HepG2 (cell line): ENCODE results near the gene CMTM1. TPM values are rescaled to one million over a fixed set of nuclear protein-coding genes. Genes with fewer than 3 reads are reported as not detected.

Source experiments
- ATM ChIP-seq: fragments of 450-650 bp; IDR thresholded peaks from 2 replicates; pipeline ENCODE4 v1.7.1; 2017; ENCODE audit warnings: mild to moderate bottlenecking, borderline replicate concordance
- CREB1 ChIP-seq, 2 experiments: fragments of 450-650 bp in 1 of 2; IDR thresholded peaks; 2 replicates each; pipeline ENCODE4 v1.6.1; 2016 to 2017; ENCODE audit warnings: control low read depth in 1 of 2, mild to moderate bottlenecking in 1 of 2, missing compliant biosample characterization in 1 of 2, missing genetic modification characterization in 1 of 2
- GZF1 ChIP-seq: sonication (generic); formaldehyde crosslinking; IDR thresholded peaks from 2 replicates; pipeline ENCODE4 v1.5.1; 2020; ENCODE audit warnings: mild to moderate bottlenecking, missing genetic modification reagents
- LCORL ChIP-seq, 2 experiments: fragments of 450-650 bp in 1 of 2; sonication (generic) in 1 of 2; formaldehyde crosslinking in 1 of 2; IDR thresholded peaks; 2 replicates each; pipeline versions ENCODE4 v1.5.0 to v1.6.1; 2017 to 2020; ENCODE audit warnings: antibody characterized with exemption in 1 of 2, missing genetic modification reagents in 1 of 2
- NCOA2 ChIP-seq: sonication (generic); formaldehyde crosslinking; IDR thresholded peaks from 2 replicates; pipeline ENCODE4 v1.8.0; 2022; ENCODE audit warnings: inconsistent platforms
- NFATC3 ChIP-seq: sonication (generic); formaldehyde crosslinking; IDR thresholded peaks from 2 replicates; pipeline ENCODE4 v1.5.1; 2020; ENCODE audit warnings: mild to moderate bottlenecking, missing genetic modification reagents
- NONO ChIP-seq, 2 experiments: fragments of 450-650 bp in 1 of 2; sonication (generic) in 1 of 2; formaldehyde crosslinking in 1 of 2; IDR thresholded peaks in 1 of 2; conservative IDR thresholded peaks in 1 of 2; 2 replicates each; pipeline versions ENCODE4 v1.6.1 to v1.8.0; 2017 to 2022; ENCODE audit warnings: mild to moderate bottlenecking in 1 of 2, missing genetic modification reagents in 1 of 2, moderate library complexity in 1 of 2
- STAG1 ChIP-seq: sonication (generic); formaldehyde crosslinking; IDR thresholded peaks from 2 replicates; pipeline ENCODE4 v1.4.0; 2020; ENCODE audit warnings: missing genetic modification reagents
- THRA ChIP-seq: sonication (generic); formaldehyde crosslinking; IDR thresholded peaks from 2 replicates; pipeline ENCODE4 v1.4.0; 2020; ENCODE audit warnings: missing genetic modification reagents, borderline replicate concordance
- ZBTB2 ChIP-seq: sonication (generic); formaldehyde crosslinking; IDR thresholded peaks from 2 replicates; pipeline ENCODE4 v1.8.0; 2022; ENCODE audit warnings: low read depth, missing genetic modification reagents
- ZC3H13 ChIP-seq: sonication (generic); formaldehyde crosslinking; IDR thresholded peaks from 2 replicates; pipeline ENCODE4 v1.8.1; 2023; ENCODE audit warnings: mild to moderate bottlenecking, missing genetic modification reagents, moderate library complexity
- ZMYM3 ChIP-seq: sonication (generic); formaldehyde crosslinking; IDR thresholded peaks from 2 replicates; pipeline ENCODE4 v1.5.1; 2020; ENCODE audit warnings: mild to moderate bottlenecking, missing genetic modification reagents
- ZNF3 ChIP-seq: IDR thresholded peaks from 2 replicates; pipeline ENCODE4 v1.7.0; 2017; ENCODE audit warnings: inconsistent platforms
- ZNF329 ChIP-seq: sonication (generic); formaldehyde crosslinking; IDR thresholded peaks from 2 replicates; pipeline ENCODE4 v1.9.0; 2021; ENCODE audit warnings: low read depth, mild to moderate bottlenecking, missing genetic modification reagents
- ZNF547 ChIP-seq: sonication (generic); formaldehyde crosslinking; IDR thresholded peaks from 2 replicates; pipeline ENCODE4 v1.5.1; 2020; ENCODE audit warnings: mild to moderate bottlenecking, missing genetic modification reagents
- ZNF775 ChIP-seq: sonication (generic); formaldehyde crosslinking; IDR thresholded peaks from 2 replicates; pipeline ENCODE4 v1.4.0; 2020; ENCODE audit warnings: missing genetic modification reagents, mild to moderate bottlenecking, moderate library complexity, borderline replicate concordance
- ZNF776 ChIP-seq: sonication (generic); formaldehyde crosslinking; IDR thresholded peaks from 2 replicates; pipeline ENCODE4 v1.4.0; 2020; ENCODE audit warnings: mild to moderate bottlenecking, missing genetic modification reagents
- ZSCAN29 ChIP-seq: sonication (generic); formaldehyde crosslinking; conservative IDR thresholded peaks from 2 replicates; pipeline ENCODE4 v1.4.0; 2020; ENCODE audit warnings: mild to moderate bottlenecking, missing genetic modification reagents
- polyA plus RNA-seq, 8 experiments: library from polyadenylated mRNA; depleted of rRNA in 3 of 8; stranded (reverse) in 7 of 8; unstranded in 1 of 8; fragments of >200 nt; fragmentation: Illumina TruSeq in 4 of 8; extraction: Trizol in 4 of 8; gene quantifications; 2 replicates each; pipeline versions ENCODE4 v1.2.1 to v1.2.3, GENCODE V29; 2011 to 2016; ENCODE audit warnings: low read depth in 4 of 8, missing spikeins in 1 of 8, mixed read lengths in 1 of 8; ENCODE audit not compliant: insufficient read depth in 1 of 8
- total RNA-seq, 5 experiments: library from RNA; depleted of rRNA; stranded (reverse); fragments of >200 nt; fragmentation: Illumina TruSeq; extraction: Trizol; gene quantifications; 2 replicates each; pipeline ENCODE4 v1.2.3, GENCODE V29; 2016; ENCODE audit warnings: low read depth in 1 of 5
- TF ChIP-seq, protein P1 (sequence below): IDR thresholded peaks from 2 replicates; pipeline ENCODE4 v1.6.1; 2016
- TF ChIP-seq, protein P2 (sequence below): sonication (generic); formaldehyde crosslinking; IDR thresholded peaks from 2 replicates; pipeline ENCODE4 v1.8.0; 2022; ENCODE audit warnings: missing genetic modification reagents, mild to moderate bottlenecking, inconsistent platforms, borderline replicate concordance
- TF ChIP-seq, protein P3 (sequence below): sonication (generic); formaldehyde crosslinking; IDR thresholded peaks from 2 replicates; pipeline ENCODE4 v1.5.1; 2020; ENCODE audit warnings: mild to moderate bottlenecking, missing genetic modification reagents, moderate library complexity

The CMTM1 gene
- total and polyA plus RNA-seq, 2 of the 13 experiments (the other 11 are each of a cell fraction or from before 2014, with no cell fraction given), result 1.7 to 2.9 TPM

GRCh38 chr16:66608241-66609138 is 42.3 kb downstream of the CMTM1 start (continued):
- peak; percentile 100 for TF ChIP-seq THRA (CRISPR knock-in tag)
- TF ChIP-seq ZBTB2 (CRISPR knock-in tag), result no peak
- TF ChIP-seq NCOA2, result peak; percentile 75
- peak; percentile 84 for TF ChIP-seq STAG1 (CRISPR knock-in tag)
- TF ChIP-seq, protein P1, sequence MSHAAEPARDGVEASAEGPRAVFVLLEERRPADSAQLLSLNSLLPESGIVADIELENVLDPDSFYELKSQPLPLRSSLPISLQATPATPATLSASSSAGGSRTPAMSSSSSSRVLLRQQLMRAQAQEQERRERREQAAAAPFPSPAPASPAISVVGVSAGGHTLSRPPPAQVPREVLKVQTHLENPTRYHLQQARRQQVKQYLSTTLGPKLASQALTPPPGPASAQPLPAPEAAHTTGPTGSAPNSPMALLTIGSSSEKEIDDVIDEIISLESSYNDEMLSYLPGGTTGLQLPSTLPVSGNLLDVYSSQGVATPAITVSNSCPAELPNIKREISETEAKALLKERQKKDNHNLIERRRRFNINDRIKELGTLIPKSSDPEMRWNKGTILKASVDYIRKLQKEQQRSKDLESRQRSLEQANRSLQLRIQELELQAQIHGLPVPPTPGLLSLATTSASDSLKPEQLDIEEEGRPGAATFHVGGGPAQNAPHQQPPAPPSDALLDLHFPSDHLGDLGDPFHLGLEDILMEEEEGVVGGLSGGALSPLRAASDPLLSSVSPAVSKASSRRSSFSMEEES (CRISPR knock-in tag), result peak; percentile 91
- TF ChIP-seq NFATC3 (CRISPR knock-in tag), result peak; percentile 51; the same call in 1 of the 2 replicates
- no peak for TF ChIP-seq ZNF3 (CRISPR knock-in tag)
- TF ChIP-seq, protein P2, sequence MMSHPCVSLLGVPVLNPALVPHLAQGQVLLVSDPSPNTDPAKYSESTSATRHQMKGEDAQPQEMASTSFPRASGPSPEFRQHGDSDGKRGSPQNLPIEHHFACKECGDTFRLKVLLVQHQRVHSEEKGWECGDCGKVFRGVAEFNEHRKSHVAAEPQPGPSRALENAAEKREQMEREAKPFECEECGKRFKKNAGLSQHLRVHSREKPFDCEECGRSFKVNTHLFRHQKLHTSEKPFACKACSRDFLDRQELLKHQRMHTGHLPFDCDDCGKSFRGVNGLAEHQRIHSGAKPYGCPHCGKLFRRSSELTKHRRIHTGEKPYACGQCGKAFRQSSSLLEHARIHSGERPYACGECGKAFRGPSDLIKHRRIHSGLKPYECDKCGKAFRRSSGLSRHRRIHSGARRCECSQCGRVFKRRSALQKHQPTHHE (CRISPR knock-in tag), result peak; percentile 54; the same call in 1 of the 2 replicates
- TF ChIP-seq ZNF776 (CRISPR knock-in tag), result peak; percentile 91
- peak; percentile 97 for TF ChIP-seq ZNF547
- TF ChIP-seq LCORL (IDR thresholded peaks at IDR 0.05), result no peak
- peak; percentile 55; the same call in 1 of the 2 replicates for TF ChIP-seq LCORL (CRISPR knock-in tag; IDR thresholded peaks at IDR 0.05)
- TF ChIP-seq GZF1, result peak; percentile 51; the same call in 1 of the 2 replicates
- peak; percentile 53; the same call in 1 of the 2 replicates for TF ChIP-seq ZMYM3 (CRISPR knock-in tag)
- no peak for TF ChIP-seq ZSCAN29 (CRISPR knock-in tag)
- TF ChIP-seq ZNF775 (CRISPR knock-in tag), result 0 out of 2 replicates have a peak, but pooled peaks have one; percentile 47
- TF ChIP-seq, protein P3, sequence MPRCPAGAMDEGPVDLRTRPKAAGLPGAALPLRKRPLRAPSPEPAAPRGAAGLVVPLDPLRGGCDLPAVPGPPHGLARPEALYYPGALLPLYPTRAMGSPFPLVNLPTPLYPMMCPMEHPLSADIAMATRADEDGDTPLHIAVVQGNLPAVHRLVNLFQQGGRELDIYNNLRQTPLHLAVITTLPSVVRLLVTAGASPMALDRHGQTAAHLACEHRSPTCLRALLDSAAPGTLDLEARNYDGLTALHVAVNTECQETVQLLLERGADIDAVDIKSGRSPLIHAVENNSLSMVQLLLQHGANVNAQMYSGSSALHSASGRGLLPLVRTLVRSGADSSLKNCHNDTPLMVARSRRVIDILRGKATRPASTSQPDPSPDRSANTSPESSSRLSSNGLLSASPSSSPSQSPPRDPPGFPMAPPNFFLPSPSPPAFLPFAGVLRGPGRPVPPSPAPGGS (CRISPR knock-in tag), result peak; percentile 84
- TF ChIP-seq ATM, result no peak
- TF ChIP-seq CREB1 (IDR thresholded peaks at IDR 0.05), result no peak
- no peak for TF ChIP-seq CREB1 (CRISPR knock-in tag; IDR thresholded peaks at IDR 0.05)
- TF ChIP-seq ZC3H13 (CRISPR knock-in tag), result no peak
- peak; percentile 45; the same call in 1 of the 2 replicates for TF ChIP-seq ZNF329 (CRISPR knock-in tag)
- no peak for TF ChIP-seq NONO (IDR thresholded peaks at IDR 0.05)
- TF ChIP-seq NONO (CRISPR knock-in tag; conservative IDR thresholded peaks at IDR 0.05), result peak; percentile 28; the same call in 1 of the 2 replicates
